K562 (cell line): ENCODE data around the gene GATA6. TPM values are rescaled to one million over a fixed set of nuclear protein-coding genes. Genes with fewer than 3 reads are reported as not detected.

ENCODE experiments used
- ATAC-seq: fragments of 200-7000 bp; cut with Tn5 transposase; 3 replicates; pipeline ENCODE4 v1.9.1; 2020; ENCODE audit warnings: moderate library complexity
- BruUV-seq: library from RNA; stranded (reverse); fragments of 400-500 nt; replicated peaks from 2 replicates; lab custom pipeline; 2021; lab: Mats Ljungman, UMichigan
- CTCF ChIA-PET: fragments of 300-600 bp; formaldehyde crosslinking; extraction: SDS; loops from one replicate; lab custom pipeline; 2021; ENCODE audit warnings: low intra/inter-chr PET ratio; lab: Yijun Ruan, JAX
- POLR2A ChIA-PET: fragments of 300-600, 350-650 bp; sonication (Branson Sonifier 250); formaldehyde crosslinking; extraction: SDS; loops from one replicate; lab custom pipeline; 2021; ENCODE audit warnings: antibody characterized with exemption, inconsistent platforms; lab: Yijun Ruan, JAX
- DNase-seq, 4 experiments: peaks; one replicate each; pipeline versions ENCODE4 v3.0.0 to v3.0.0-alpha.2; 2011 to 2018; ENCODE audit warnings: low spot score in 3 of 4, mixed read lengths in 3 of 4; ENCODE audit errors: extremely low read depth in 1 of 4
- FAIRE-seq: peaks from 2 replicates; lab custom pipeline; 2011; peaks lifted over from hg19 to GRCh38; lab: Jason Lieb, UNC
- H2AFZ ChIP-seq: 2 replicates; pipeline ENCODE4 v1.6.0; 2011; ENCODE audit warnings: low read depth, low read length, control low read depth, inconsistent platforms
- H3K27ac ChIP-seq: fragments of 200-600 bp; 3 replicates; pipeline ENCODE4 v1.8.0; 2011; ENCODE audit warnings: low read depth, mild to moderate bottlenecking, control low read depth, inconsistent platforms, low read length, moderate library complexity, mixed read lengths; ENCODE audit errors: extremely low read depth
- H3K27me3 ChIP-seq, 2 experiments: fragments of 300-600 bp in 1 of 2; 2 replicates in 1 of 2; 3 replicates in 1 of 2; pipeline versions ENCODE4 v1.6.0 to v1.8.0; 2011; ENCODE audit warnings: inconsistent platforms in 2 of 2, low read length in 2 of 2, mild to moderate bottlenecking in 1 of 2, mixed read lengths in 1 of 2, moderate library complexity in 1 of 2; ENCODE audit not compliant: control insufficient read depth in 2 of 2, insufficient read depth in 2 of 2
- H3K36me3 ChIP-seq: fragments of 300-600 bp; 3 replicates; pipeline ENCODE4 v1.8.0; 2011; ENCODE audit warnings: mild to moderate bottlenecking, low read length, inconsistent platforms; ENCODE audit not compliant: control insufficient read depth, insufficient read depth
- H3K4me1 ChIP-seq, 2 experiments: fragments of 200-600 bp in 1 of 2; replicated peaks in 1 of 2; 2 replicates in 1 of 2; 3 replicates in 1 of 2; pipeline versions ENCODE4 v1.5.1 to v1.8.0; 2011; ENCODE audit warnings: inconsistent platforms in 2 of 2, low read length in 2 of 2, mild to moderate bottlenecking in 1 of 2, mixed read lengths in 1 of 2, moderate library complexity in 1 of 2; ENCODE audit not compliant: control insufficient read depth in 2 of 2, insufficient read depth in 2 of 2
- H3K4me2 ChIP-seq: 2 replicates; pipeline ENCODE4 v1.6.1; 2011; ENCODE audit warnings: low read length, control low read depth, inconsistent platforms, mixed read lengths; ENCODE audit not compliant: insufficient read depth
- H3K4me3 ChIP-seq: fragments of 200-600 bp; sonication (generic), shearing (Covaris generic); 2 replicates; pipeline ENCODE4 v1.5.1; 2016; ENCODE audit warnings: control low read depth, inconsistent platforms
- H3K79me2 ChIP-seq: fragments of 200-600 bp; 3 replicates; pipeline ENCODE4 v1.8.0; 2011; ENCODE audit warnings: low read length, inconsistent platforms; ENCODE audit not compliant: control insufficient read depth, insufficient read depth
- H3K9ac ChIP-seq, 2 experiments: 2 replicates each; pipeline versions ENCODE4 v1.6.0 to v1.6.1; 2011; ENCODE audit warnings: low read depth in 2 of 2, low read length in 2 of 2, control low read depth in 1 of 2, inconsistent platforms in 1 of 2, mild to moderate bottlenecking in 1 of 2, mixed read lengths in 1 of 2; ENCODE audit not compliant: insufficient read depth in 1 of 2
- H3K9me1 ChIP-seq: one replicate; pipeline ENCODE4 v1.6.0; 2011; ENCODE audit warnings: inconsistent platforms, mild to moderate bottlenecking, low read length, moderate library complexity; ENCODE audit not compliant: control insufficient read depth, insufficient read depth
- H3K9me3 ChIP-seq: replicated peaks from 2 replicates; pipeline ENCODE4 v1.5.1; 2011; ENCODE audit warnings: low read depth, low read length, inconsistent platforms; ENCODE audit not compliant: control insufficient read depth, insufficient read depth
- H4K20me1 ChIP-seq: replicated peaks from 2 replicates; pipeline ENCODE4 v1.6.1; 2011; ENCODE audit warnings: low read length, inconsistent platforms, mixed read lengths; ENCODE audit not compliant: control insufficient read depth, insufficient read depth
- BRCA1 ChIP-seq, 2 experiments: fragments of 450-650 bp in 1 of 2; sonication (generic) in 1 of 2; formaldehyde crosslinking in 1 of 2; IDR thresholded peaks; 2 replicates each; pipeline versions ENCODE4 v1.5.0 to v1.6.1; 2017 to 2020; ENCODE audit warnings: mild to moderate bottlenecking in 1 of 2, missing genetic modification reagents in 1 of 2
- CBX1 ChIP-seq: sonication (generic); IDR thresholded peaks from 2 replicates; pipeline ENCODE4 v1.6.1; 2016; ENCODE audit warnings: antibody characterized with exemption, low read depth, mild to moderate bottlenecking
- CREM ChIP-seq: IDR thresholded peaks from 2 replicates; pipeline ENCODE4 v1.6.1; 2014; ENCODE audit warnings: antibody characterized with exemption, low read depth
- CSDE1 ChIP-seq, 2 experiments: fragments of 450-650 bp; IDR thresholded peaks; 2 replicates each; pipeline ENCODE4 v1.6.1; 2016; ENCODE audit warnings: mild to moderate bottlenecking in 1 of 2
- MCM2 ChIP-seq: fragments of 450-650 bp; IDR thresholded peaks from 2 replicates; pipeline ENCODE4 v1.6.1; 2017; ENCODE audit warnings: low read depth, mild to moderate bottlenecking
- PPARD ChIP-seq: fragments of 250-450 bp; sonication (Bioruptor Pico); IDR thresholded peaks from 2 replicates; pipeline ENCODE4 v1.8.0; 2022; ENCODE audit warnings: inconsistent platforms, mild to moderate bottlenecking, moderate library complexity
- XRCC5 ChIP-seq: fragments of 200-400 bp; formaldehyde crosslinking; IDR thresholded peaks from 2 replicates; pipeline ENCODE4 v1.6.1; 2017; ENCODE audit warnings: low read depth, mild to moderate bottlenecking, low read length
- ZBTB11 ChIP-seq, 3 experiments: fragments of 200-800 bp in 1 of 3; fragments of 250-450 bp in 1 of 3; fragments of 450-650 bp in 1 of 3; sonication (Bioruptor Pico) in 1 of 3; sonication (Bioruptor generic) in 1 of 3; formaldehyde crosslinking in 1 of 3; IDR thresholded peaks; 2 replicates each; pipeline versions ENCODE4 v1.6.1 to v1.8.0; 2016 to 2022; ENCODE audit warnings: mild to moderate bottlenecking in 2 of 3, missing genetic modification characterization in 2 of 3, missing compliant biosample characterization in 1 of 3, moderate library complexity in 1 of 3
- ZNF217 ChIP-seq: sonication (generic); formaldehyde crosslinking; IDR thresholded peaks from 2 replicates; pipeline ENCODE4 v1.8.0; 2022; ENCODE audit warnings: mild to moderate bottlenecking, missing genetic modification reagents
- ZNF232 ChIP-seq: sonication (generic); formaldehyde crosslinking; IDR thresholded peaks from 2 replicates; pipeline ENCODE4 v1.8.0; 2022; ENCODE audit warnings: mild to moderate bottlenecking, missing genetic modification reagents
- ZNF512 ChIP-seq: IDR thresholded peaks from 2 replicates; pipeline ENCODE4 v1.6.1; 2016; ENCODE audit warnings: missing genetic modification characterization, missing compliant biosample characterization
- ZNF589 ChIP-seq: fragments of 200-800 bp; sonication (Bioruptor generic); IDR thresholded peaks from 2 replicates; pipeline ENCODE4 v1.6.1; 2016; ENCODE audit warnings: low read depth, missing genetic modification characterization, missing compliant biosample characterization
- WGBS: fragments of 100-300 bp; shearing (Covaris generic); methylation state at CpG from one replicate; pipeline ENCODE4 v1.1.6; 2016; ENCODE audit warnings: low coverage, mixed read lengths; ENCODE audit not compliant: insufficient coverage; ENCODE audit errors: missing lambda C conversion rate; 5-methylcytosine and 5-hydroxymethylcytosine counted together
- in situ Hi-C: fragments of 300-500 bp; cut with MboI; formaldehyde crosslinking; loops from 4 replicates; pipeline ENCODE4 v1.15.0; 2018; ENCODE audit warnings: inconsistent platforms, mixed read lengths
- intact Hi-C: fragments of 100-400 bp; cut with micrococcal nuclease; formaldehyde crosslinking; loops from 2 replicates; pipeline ENCODE4 v1.14.2; 2022
- polyA plus RNA-seq, 8 experiments: library from polyadenylated mRNA; depleted of rRNA in 4 of 8; stranded (reverse) in 5 of 8; unstranded in 3 of 8; fragments of >200 nt; fragmentation: Nextera tagmentation in 2 of 8; fragmentation: Illumina TruSeq in 1 of 8; extraction: Ambion mirVana in 2 of 8; extraction: Trizol in 1 of 8; gene quantifications; 2 replicates each; pipeline versions ENCODE4 v1.2.1 to v1.2.3, GENCODE V29; 2011 to 2014; ENCODE audit warnings: inconsistent platforms in 1 of 8, missing spikeins in 1 of 8
- total RNA-seq, 7 experiments: library from RNA; depleted of rRNA in 6 of 7; stranded (reverse); fragments of >200 nt in 6 of 7; fragmentation: Illumina TruSeq in 2 of 7; extraction: Trizol in 2 of 7; gene quantifications; 2 replicates each; pipeline versions ENCODE4 v1.2.1 to v1.2.3, GENCODE V29; 2011 to 2021; ENCODE audit warnings: low replicate concordance in 1 of 7

The GATA6 gene
- total and polyA plus RNA-seq, 9 of the 15 experiments (the other 6 are each of a cell fraction or from before 2014, with no cell fraction given), result 0.01 to 0.24 (median 0.16) TPM; not detected in 5

GRCh38 chr18:22198163-22198562 is 28.8 kb downstream of the GATA6 start:
- Histone ChIP-seq H3K4me1 (peaks cover 15 to 18% of the 10 kb centered on the region in 2 experiments), H3K9ac (no peak overlapping the region), H4K20me1 (no peaks in the 10 kb centered on the region), H3K27me3 (peaks cover 0 to 6% of the 10 kb centered on the region in 2 experiments; a peak in 1 of 5 replicates), H3K9me1 (no peaks in the 10 kb centered on the region), H3K27ac (no peak overlapping the region), H3K4me3 (no peak overlapping the region), H3K4me2 (no peak overlapping the region), H3K9me3 (no peaks in the 10 kb centered on the region), H2AFZ (peak overlapping the region; percentile 77; the same call in 1 of the 2 replicates), H3K36me3 (no peaks in the 10 kb centered on the region), H3K79me2 (no peaks in the 10 kb centered on the region)
- ATAC-seq, result no peak
- CTCF ChIA-PET, result no interaction called here
- no peak for DNase-seq
- intact Hi-C loops, result no loop called here
- TF ChIP-seq PPARD (CRISPR knock-in tag) (no peak), ZNF512 (tag) (no peak), CBX1 (no peak), ZBTB11 (CRISPR knock-in tag; IDR thresholded peaks at IDR 0.05) (no peak), XRCC5 (no peak), CSDE1 (IDR thresholded peaks at IDR 0.05) (no peak), ZNF217 (CRISPR knock-in tag) (no peak), BRCA1 (IDR thresholded peaks at IDR 0.05) (no peak), BRCA1 (CRISPR knock-in tag; IDR thresholded peaks at IDR 0.05) (no peak), ZNF589 (CRISPR knock-in tag) (no peak), MCM2 (no peak), ZNF232 (CRISPR knock-in tag) (no peak), CREM (no peak)
- POLR2A ChIA-PET, result interaction anchor here (0.6 to 2.0 kb wide), 3 partner anchors 13 to 175 kb away, joined by 3 to 7 read pairs (median 7); no protein-coding TSS in a partner anchor
- no peak for FAIRE-seq
- no TSS peak for BruUV-seq
- in situ Hi-C loops, result no loop called here
- WGBS, result 55% methylated on average over 7 of the region's 7 CpGs
